Neuronal stem cell (in vitro differentiated cells): ENCODE results near the gene PDZK1IP1.
A peak's percentile ranks its signal among the peaks of the same experiment; 100 is the strongest.

Source experiments
- DNase-seq: peaks from one replicate; pipeline ENCODE4 v3.0.0-alpha.2; 2013; ENCODE audit warnings: low spot score
- H2AFZ ChIP-seq: one replicate; pipeline ENCODE4 v1.6.1; 2013; ENCODE audit warnings: mild to moderate bottlenecking, low read length, inconsistent platforms
- H2AK5ac ChIP-seq: 2 replicates; pipeline ENCODE4 v1.6.1; 2013; ENCODE audit warnings: low read depth, mild to moderate bottlenecking, inconsistent platforms, low read length, moderate library complexity, mixed read lengths
- H2BK120ac ChIP-seq: 2 replicates; pipeline ENCODE4 v1.6.1; 2013; ENCODE audit warnings: low read depth, mild to moderate bottlenecking, inconsistent platforms, low read length, moderate library complexity, mixed read lengths
- H2BK12ac ChIP-seq: one replicate; pipeline ENCODE4 v1.6.1; 2013; ENCODE audit warnings: low read length, inconsistent platforms
- H2BK15ac ChIP-seq: 2 replicates; pipeline ENCODE4 v1.6.1; 2013; ENCODE audit warnings: mild to moderate bottlenecking, low read length, inconsistent platforms, mixed read lengths
- H2BK5ac ChIP-seq: one replicate; pipeline ENCODE4 v1.6.1; 2013; ENCODE audit warnings: inconsistent platforms, mild to moderate bottlenecking, low read length, moderate library complexity
- H3K14ac ChIP-seq: one replicate; pipeline ENCODE4 v1.6.1; 2013; ENCODE audit warnings: low read length, inconsistent platforms
- H3K18ac ChIP-seq: 2 replicates; pipeline ENCODE4 v1.6.1; 2013; ENCODE audit warnings: low read length, inconsistent platforms
- H3K23ac ChIP-seq: 2 replicates; pipeline ENCODE4 v1.6.1; 2013; ENCODE audit warnings: low read depth, mild to moderate bottlenecking, mixed read lengths, low read length, inconsistent platforms; ENCODE audit not compliant: poor library complexity
- H3K27ac ChIP-seq: replicated peaks from 3 replicates; pipeline ENCODE4 v1.5.1; 2013; ENCODE audit warnings: low read length, inconsistent platforms
- H3K27me3 ChIP-seq, 3 experiments: 2 replicates each; pipeline ENCODE4 v1.6.1; 2013; ENCODE audit warnings: low read length in 3 of 3, mild to moderate bottlenecking in 2 of 3, inconsistent platforms in 1 of 3, low read depth in 1 of 3, mixed read lengths in 1 of 3, moderate library complexity in 1 of 3; ENCODE audit not compliant: control insufficient read depth in 3 of 3, insufficient read depth in 3 of 3
- H3K36me3 ChIP-seq, 2 donors: replicated peaks in 1 of 2; 2 replicates each; pipeline ENCODE4 v1.6.1; 2013; ENCODE audit warnings: low read length in 2 of 2; ENCODE audit not compliant: control insufficient read depth in 2 of 2, insufficient read depth in 2 of 2
- H3K4ac ChIP-seq: 2 replicates; pipeline ENCODE4 v1.6.1; 2013; ENCODE audit warnings: inconsistent platforms, mild to moderate bottlenecking, low read length, moderate library complexity
- H3K4me1 ChIP-seq, 2 donors: 1 replicate in 1 of 2; 2 replicates in 1 of 2; pipeline ENCODE4 v1.6.1; 2013; ENCODE audit warnings: low read length in 2 of 2, low read depth in 1 of 2; ENCODE audit not compliant: control insufficient read depth in 2 of 2, insufficient read depth in 1 of 2
- H3K4me2 ChIP-seq: one replicate; pipeline ENCODE4 v1.6.1; 2013; ENCODE audit warnings: mild to moderate bottlenecking, low read length, inconsistent platforms; ENCODE audit not compliant: insufficient read depth, poor library complexity, severe bottlenecking
- H3K4me3 ChIP-seq, 2 donors: 2 replicates each; pipeline ENCODE4 v1.5.1; 2013; ENCODE audit warnings: low read length in 2 of 2, mild to moderate bottlenecking in 2 of 2, inconsistent platforms in 1 of 2, moderate library complexity in 1 of 2
- H3K79me1 ChIP-seq: one replicate; pipeline ENCODE4 v1.6.1; 2013; ENCODE audit warnings: low read depth, mild to moderate bottlenecking, inconsistent platforms, low read length, moderate library complexity
- H3K9ac ChIP-seq: one replicate; pipeline ENCODE4 v1.6.1; 2013; ENCODE audit warnings: mild to moderate bottlenecking, low read depth, low read length, inconsistent platforms; ENCODE audit not compliant: poor library complexity
- H3K9me3 ChIP-seq, 2 donors: replicated peaks in 1 of 2; 2 replicates each; pipeline versions ENCODE3 to v1.6.1; 2013; ENCODE audit warnings: low read length in 2 of 2, mild to moderate bottlenecking in 2 of 2, inconsistent platforms in 1 of 2, low read depth in 1 of 2, mixed read lengths in 1 of 2, moderate library complexity in 1 of 2; ENCODE audit not compliant: control insufficient read depth in 2 of 2, insufficient read depth in 1 of 2
- H4K8ac ChIP-seq: one replicate; pipeline ENCODE4 v1.6.1; 2013; ENCODE audit warnings: low read depth, mild to moderate bottlenecking, inconsistent platforms, low read length, moderate library complexity
- H4K91ac ChIP-seq: one replicate; pipeline ENCODE4 v1.6.1; 2013; ENCODE audit warnings: low read length, low read depth, mild to moderate bottlenecking, inconsistent platforms; ENCODE audit not compliant: poor library complexity
- WGBS, 2 donors: extraction: QIAGEN DNeasy Blood & Tissue Kit; methylation state at CpG; one replicate each; pipeline ENCODE4 v1.1.7; 2013; ENCODE audit warnings: missing lambda C conversion rate in 2 of 2, mixed read lengths in 1 of 2; ENCODE audit not compliant: insufficient read length in 2 of 2, insufficient replicate concordance in 1 of 2; ENCODE audit errors: extremely low coverage in 2 of 2; 5-methylcytosine and 5-hydroxymethylcytosine counted together

Gene PDZK1IP1

GRCh38 chr1:47191940-47192457, 2.2 kb upstream of the PDZK1IP1 start:
- Histone ChIP-seq H2BK15ac (no peak overlapping the region), H3K79me1 (no peaks in the 10 kb centered on the region), H2AFZ (peak overlapping the region; percentile 80), H2AK5ac (no peak overlapping the region), H3K36me3 (no peaks in the 10 kb centered on the region), H2BK12ac (no peak overlapping the region), H3K27me3 (peaks cover 0 to 16% (median 0%) of the 10 kb centered on the region in 3 experiments), H3K9me3 (no peaks in the 10 kb centered on the region), H3K23ac (no peak overlapping the region), H3K27ac (no peak overlapping the region), H3K14ac (no peak overlapping the region), H4K8ac (no peak overlapping the region), H3K4me3 (no peak overlapping the region), H3K18ac (no peak overlapping the region), H2BK5ac (no peak overlapping the region), H2BK120ac (no peak overlapping the region), H3K9ac (no peak overlapping the region), H4K91ac (no peak overlapping the region), H3K4me1 (peaks cover 6% of the 10 kb centered on the region in 2 donors), H3K4me2 (no peak overlapping the region), H3K4ac (no peak overlapping the region)
- DNase-seq = no peak
- WGBS, 2 donors = no CpG with 5 or more reads among the region's 4 CpGs

DNA sequence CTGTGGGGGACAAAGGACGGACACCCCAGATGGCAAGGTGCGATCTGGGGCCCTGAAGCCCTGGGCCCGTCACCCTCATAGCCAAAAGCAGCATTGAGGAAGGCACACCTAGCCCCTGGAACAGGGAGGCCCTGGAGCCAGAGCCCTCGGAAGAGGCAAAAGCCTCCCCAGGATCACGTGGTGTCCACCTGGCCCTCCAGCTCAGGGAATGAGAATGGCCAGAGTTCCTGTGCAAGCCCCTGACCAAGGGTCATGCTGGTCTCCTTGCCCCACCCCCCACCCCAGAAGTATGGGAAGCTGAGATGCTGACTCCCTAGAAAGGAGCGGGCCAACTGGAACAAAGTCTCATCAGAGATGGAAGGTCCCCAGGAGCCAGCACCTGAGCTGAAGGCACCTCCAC, 1.0 kb upstream of the PDZK1IP1 start:
- Histone ChIP-seq H3K27me3 (peaks cover 0 to 18% (median 0%) of the 10 kb centered on the region in 3 experiments), H2AFZ (no peak overlapping the region), H3K9ac (no peak overlapping the region), H3K27ac (no peak overlapping the region), H3K36me3 (no peaks in the 10 kb centered on the region), H2BK120ac (no peak overlapping the region), H3K4me3 (no peak overlapping the region), H4K91ac (no peak overlapping the region), H3K18ac (no peak overlapping the region), H3K4me2 (no peak overlapping the region), H3K79me1 (no peaks in the 10 kb centered on the region), H2BK5ac (no peak overlapping the region), H2BK15ac (peak overlapping the region; percentile 20), H2BK12ac (no peak overlapping the region), H3K4me1 (peaks cover 6% of the 10 kb centered on the region in 2 donors), H2AK5ac (peak overlapping the region; percentile 53), H3K9me3 (no peaks in the 10 kb centered on the region), H4K8ac (no peak overlapping the region), H3K23ac (peak overlapping the region; percentile 39), H3K4ac (no peak overlapping the region), H3K14ac (peak overlapping the region; percentile 40)
- no CpG with 5 or more reads among the region's 6 CpGs for WGBS, 2 donors
- no peak for DNase-seq

- Histone ChIP-seq H3K27me3 (peaks cover 0 to 18% (median 0%) of the 10 kb centered on the region in 3 experiments), H4K91ac (no peak overlapping the region), H3K27ac (no peak overlapping the region), H3K4me1 (peaks cover 6% of the 10 kb centered on the region in 2 donors), H2BK12ac (no peak overlapping the region), H3K4me3 (no peak overlapping the region), H3K23ac (peak overlapping the region; percentile 39), H2AK5ac (peak overlapping the region; percentile 53), H2BK15ac (peak overlapping the region; percentile 20), H3K18ac (no peak overlapping the region), H3K9me3 (no peaks in the 10 kb centered on the region), H3K4ac (no peak overlapping the region), H3K79me1 (no peaks in the 10 kb centered on the region), H2BK120ac (no peak overlapping the region), H3K36me3 (no peaks in the 10 kb centered on the region), H2BK5ac (no peak overlapping the region), H3K14ac (no peak overlapping the region), H3K4me2 (no peak overlapping the region), H2AFZ (no peak overlapping the region), H3K9ac (no peak overlapping the region), H4K8ac (no peak overlapping the region)
- DNase-seq = no peak
- no CpG with 5 or more reads among the region's 5 CpGs for WGBS, 2 donors
These were observed 646 bp upstream of the PDZK1IP1 start for GRCh38 chr1:47190509-47190855.

DNA sequence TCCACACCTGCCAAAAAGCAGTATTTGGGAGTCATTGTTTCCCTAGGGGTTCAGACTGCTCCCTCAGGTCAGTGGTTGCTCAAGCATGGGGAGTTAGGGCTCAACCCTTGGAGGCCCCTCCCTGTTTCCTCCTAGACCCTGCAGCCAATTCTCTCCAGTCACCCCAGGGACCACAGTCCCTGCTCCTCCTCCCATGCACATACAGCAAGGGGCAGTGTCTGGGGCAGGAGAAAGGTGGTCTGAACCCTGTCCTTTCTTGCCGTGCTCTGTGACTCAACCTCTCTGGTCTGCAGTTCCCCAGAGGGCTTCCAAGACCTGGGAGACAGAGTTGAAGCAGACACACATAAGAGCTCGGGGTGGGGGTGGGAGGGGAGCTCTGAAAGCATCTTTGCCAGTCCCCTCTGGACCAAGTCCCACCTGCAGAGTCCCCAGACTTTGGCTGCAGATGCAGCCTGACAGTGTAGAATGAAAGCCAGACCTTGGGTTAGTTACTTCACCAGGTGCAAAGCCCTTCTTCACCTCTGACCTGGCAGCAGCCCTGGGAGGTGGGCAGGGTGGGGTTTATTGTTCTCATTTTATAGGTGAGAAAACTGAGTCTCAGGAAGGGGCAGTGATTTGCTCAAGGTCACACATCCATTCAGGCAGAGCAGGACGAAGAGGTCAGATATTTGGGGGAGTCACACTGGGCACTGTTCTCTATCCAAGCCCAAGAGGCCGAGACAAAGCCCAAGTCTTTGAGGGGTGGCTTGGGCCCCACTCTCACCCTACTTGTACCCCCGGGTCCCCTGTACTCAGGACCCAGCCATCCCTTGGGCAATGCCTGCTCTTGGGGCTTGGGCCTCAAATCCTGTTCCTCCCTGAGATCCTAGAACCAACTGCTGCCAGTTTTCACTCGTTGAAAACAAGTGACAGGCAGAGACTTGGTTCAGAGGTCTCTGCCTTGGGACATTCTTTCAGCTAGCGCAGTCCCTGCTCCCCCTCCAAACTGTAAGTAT, 748 bp downstream of the PDZK1IP1 start:
- Histone ChIP-seq H3K18ac (no peak overlapping the region), H3K23ac (peak overlapping the region; percentile 3), H3K4ac (no peak overlapping the region), H3K4me2 (no peak overlapping the region), H3K27me3 (peaks cover 0 to 18% (median 0%) of the 10 kb centered on the region in 3 experiments), H2BK5ac (no peak overlapping the region), H3K27ac (no peak overlapping the region), H3K36me3 (no peaks in the 10 kb centered on the region), H4K8ac (no peak overlapping the region), H2BK12ac (no peak overlapping the region), H2BK120ac (no peak overlapping the region), H3K9me3 (no peaks in the 10 kb centered on the region), H3K4me3 (no peak overlapping the region), H2BK15ac (no peak overlapping the region), H4K91ac (no peak overlapping the region), H2AFZ (no peak overlapping the region), H3K79me1 (no peaks in the 10 kb centered on the region), H3K14ac (no peak overlapping the region), H3K4me1 (peaks cover 6% of the 10 kb centered on the region in 2 donors), H3K9ac (no peak overlapping the region), H2AK5ac (peak overlapping the region; percentile 5)
- WGBS, 2 donors = no CpG with 5 or more reads among the region's 7 CpGs
- no peak for DNase-seq
